IPS DF 6.9 (cell line): ENCODE results near the gene PAK1.
"Not testable (repeated sequence)": the region's sequence is repeated elsewhere in the genome, so short reads cannot be mapped to it uniquely, and the experiment has no call there.

Experiments
- DNase-seq: peaks from one replicate; pipeline ENCODE4 v3.0.0-alpha.2; 2013; ENCODE audit warnings: low read depth, low spot score
- H3K27ac ChIP-seq: one replicate; pipeline ENCODE4 v1.5.1; 2013; ENCODE audit warnings: low read length, control low read depth
- H3K27me3 ChIP-seq: 2 replicates; pipeline ENCODE4 v1.6.1; 2013; ENCODE audit warnings: mild to moderate bottlenecking, low read length; ENCODE audit not compliant: control insufficient read depth, insufficient read depth
- H3K36me3 ChIP-seq: 2 replicates; pipeline ENCODE4 v1.6.1; 2013; ENCODE audit warnings: low read length; ENCODE audit not compliant: control insufficient read depth, insufficient read depth
- H3K4me1 ChIP-seq: 2 replicates; pipeline ENCODE4 v1.6.1; 2013; ENCODE audit warnings: low read length; ENCODE audit not compliant: control insufficient read depth, insufficient read depth
- H3K4me3 ChIP-seq: 2 replicates; pipeline ENCODE4 v1.5.1; 2013; ENCODE audit warnings: mild to moderate bottlenecking, low read length
- H3K9me3 ChIP-seq: 2 replicates; pipeline ENCODE4 v1.6.1; 2013; ENCODE audit warnings: low read length, inconsistent platforms; ENCODE audit not compliant: control insufficient read depth, insufficient read depth
- WGBS: extraction: QIAGEN DNeasy Blood & Tissue Kit; methylation state at CpG from one replicate; pipeline ENCODE4 v1.1.7; 2013; ENCODE audit warnings: mixed read lengths, missing lambda C conversion rate; ENCODE audit not compliant: insufficient read length, insufficient coverage; 5-methylcytosine and 5-hydroxymethylcytosine counted together

The PAK1 gene

GRCh38 chr11:77508019-77508418, 34.1 kb upstream of the PAK1 start:
- WGBS = no CpG with 5 or more reads among the region's 2 CpGs

DNA sequence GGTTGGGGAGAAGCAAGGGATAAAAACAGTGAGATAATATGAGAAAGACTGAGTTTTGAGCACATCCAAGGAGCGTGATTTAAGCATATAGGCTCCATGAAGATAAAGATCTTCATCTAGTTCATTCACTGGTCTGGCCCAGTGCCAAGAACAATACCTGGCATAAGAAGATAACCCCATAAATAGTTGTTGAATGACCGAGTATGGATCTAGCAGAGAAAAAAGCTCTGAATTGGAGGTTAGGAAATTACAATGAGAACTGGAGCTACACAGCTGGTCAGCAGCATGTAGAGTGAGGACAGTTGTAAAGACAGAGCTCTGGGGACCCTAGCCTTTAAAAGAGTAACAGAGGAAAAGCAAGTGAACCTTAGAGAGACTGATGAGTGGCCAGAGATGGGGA, 33.0 kb upstream of the PAK1 start:
- H3K4me1 ChIP-seq = no peaks in the 10 kb centered on the region; the same call in 1 of the 2 replicates
- no peak for DNase-seq
- H3K36me3 ChIP-seq = no peaks in the 10 kb centered on the region
- no CpG with 5 or more reads among the region's 2 CpGs for WGBS
- H3K27me3 ChIP-seq = no peaks in the 10 kb centered on the region
- no peaks in the 10 kb centered on the region for H3K9me3 ChIP-seq
- no peak overlapping the region for H3K4me3 ChIP-seq
- H3K27ac ChIP-seq = no peak overlapping the region

More at GRCh38 chr11:77508019-77508418, 34.1 kb upstream of the PAK1 start:
- Histone ChIP-seq H3K9me3 (no peaks in the 10 kb centered on the region), H3K27ac (no peak overlapping the region), H3K36me3 (no peaks in the 10 kb centered on the region), H3K4me1 (peaks cover 3% of the 10 kb centered on the region), H3K4me3 (no peak overlapping the region), H3K27me3 (no peaks in the 10 kb centered on the region)
- DNase-seq = no peak

DNA sequence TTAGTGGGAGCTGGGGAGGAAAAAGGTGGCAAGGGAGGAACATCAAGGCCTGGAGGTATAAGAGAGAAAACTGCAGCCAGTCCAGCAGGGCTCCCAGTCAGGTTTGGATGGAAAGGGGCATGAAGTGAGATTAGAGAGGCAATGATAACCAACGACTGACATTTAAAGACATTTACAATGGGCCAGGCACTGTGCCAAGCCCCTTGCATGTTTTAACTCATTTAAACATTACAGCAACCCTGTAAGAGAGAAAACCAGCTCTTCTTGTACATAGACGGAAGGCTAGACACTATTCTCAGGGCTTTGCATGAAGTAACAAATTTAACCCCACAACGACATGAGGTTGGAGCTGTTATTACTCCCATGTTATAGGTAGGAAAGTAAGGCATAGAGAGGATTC, 32.1 kb upstream of the PAK1 start:
- no peak overlapping the region for H3K27ac ChIP-seq
- H3K4me1 ChIP-seq = no peaks in the 10 kb centered on the region
- no peaks in the 10 kb centered on the region for H3K9me3 ChIP-seq
- H3K36me3 ChIP-seq = no peaks in the 10 kb centered on the region
- WGBS = no CpG with 5 or more reads among the region's 3 CpGs
- no peak for DNase-seq
- H3K4me3 ChIP-seq = no peak overlapping the region; the same call in 1 of the 2 replicates
- H3K27me3 ChIP-seq = no peaks in the 10 kb centered on the region

DNA sequence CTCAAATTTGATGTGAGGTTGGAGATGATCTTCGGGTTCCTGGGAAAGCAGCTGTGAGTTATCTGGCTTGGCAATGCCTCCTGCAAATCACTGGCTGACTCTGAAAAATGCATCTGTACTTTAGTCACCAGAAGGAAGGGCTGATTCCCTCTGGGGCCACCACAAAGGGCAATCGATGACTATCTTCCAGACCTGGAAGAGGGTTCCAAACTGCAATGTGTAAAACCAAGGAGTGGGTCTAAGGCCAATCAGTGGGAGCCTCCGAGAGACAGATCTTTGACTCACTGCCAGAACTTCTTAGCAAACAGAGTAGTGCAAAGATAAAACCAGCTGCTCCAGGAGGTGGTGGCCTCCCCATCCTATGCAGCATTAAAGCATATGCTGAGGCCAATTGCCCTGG, 29.1 kb upstream of the PAK1 start:
- WGBS = no CpG with 5 or more reads among the region's 3 CpGs
- H3K27me3 ChIP-seq = no peaks in the 10 kb centered on the region
- no peak for DNase-seq
- H3K36me3 ChIP-seq = no peaks in the 10 kb centered on the region
- no peak overlapping the region for H3K27ac ChIP-seq
- no peak overlapping the region for H3K4me3 ChIP-seq
- H3K9me3 ChIP-seq = no peaks in the 10 kb centered on the region
- H3K4me1 ChIP-seq = no peaks in the 10 kb centered on the region

- Histone ChIP-seq H3K9me3 (no peaks in the 10 kb centered on the region), H3K4me3 (no peak overlapping the region), H3K27me3 (no peaks in the 10 kb centered on the region), H3K4me1 (no peaks in the 10 kb centered on the region), H3K27ac (no peak overlapping the region), H3K36me3 (no peaks in the 10 kb centered on the region)
- WGBS = no CpG with 5 or more reads among the region's 4 CpGs
- no peak for DNase-seq
Measured at GRCh38 chr11:77502346-77502905, 28.5 kb upstream of the PAK1 start.

GRCh38 chr11:77501758-77502157, 27.9 kb upstream of the PAK1 start:
- DNase-seq = no peak
- Histone ChIP-seq H3K9me3 (no peaks in the 10 kb centered on the region), H3K4me3 (no peak overlapping the region), H3K36me3 (no peaks in the 10 kb centered on the region), H3K27me3 (no peaks in the 10 kb centered on the region), H3K4me1 (no peaks in the 10 kb centered on the region), H3K27ac (no peak overlapping the region)
- WGBS = no CpG with 5 or more reads among the region's 2 CpGs

- no peaks in the 10 kb centered on the region for H3K9me3 ChIP-seq
- no peak for DNase-seq
- H3K27me3 ChIP-seq = no peaks in the 10 kb centered on the region
- no peak overlapping the region for H3K4me3 ChIP-seq
- no peak overlapping the region for H3K27ac ChIP-seq
- no CpG with 5 or more reads among the region's 1 CpG for WGBS
- H3K36me3 ChIP-seq = no peaks in the 10 kb centered on the region
- H3K4me1 ChIP-seq = no peaks in the 10 kb centered on the region
Measured at GRCh38 chr11:77497368-77497767, 23.5 kb upstream of the PAK1 start.

- Histone ChIP-seq H3K9me3 (no peaks in the 10 kb centered on the region), H3K4me1 (no peaks in the 10 kb centered on the region), H3K36me3 (no peaks in the 10 kb centered on the region), H3K27me3 (no peaks in the 10 kb centered on the region), H3K27ac (no peak overlapping the region), H3K4me3 (no peak overlapping the region)
- DNase-seq = no peak
- WGBS = no CpG with 5 or more reads among the region's 1 CpG
Measured at GRCh38 chr11:77495526-77495925, 21.6 kb upstream of the PAK1 start.

GRCh38 chr11:77490035-77490434, 16.1 kb upstream of the PAK1 start:
- H3K27ac ChIP-seq, DNase-seq, H3K9me3 ChIP-seq, H3K4me1 ChIP-seq, H3K36me3 ChIP-seq, H3K4me3 ChIP-seq, H3K27me3 ChIP-seq: not testable (repeated sequence)
- no CpG with 5 or more reads among the region's 28 CpGs for WGBS

DNA sequence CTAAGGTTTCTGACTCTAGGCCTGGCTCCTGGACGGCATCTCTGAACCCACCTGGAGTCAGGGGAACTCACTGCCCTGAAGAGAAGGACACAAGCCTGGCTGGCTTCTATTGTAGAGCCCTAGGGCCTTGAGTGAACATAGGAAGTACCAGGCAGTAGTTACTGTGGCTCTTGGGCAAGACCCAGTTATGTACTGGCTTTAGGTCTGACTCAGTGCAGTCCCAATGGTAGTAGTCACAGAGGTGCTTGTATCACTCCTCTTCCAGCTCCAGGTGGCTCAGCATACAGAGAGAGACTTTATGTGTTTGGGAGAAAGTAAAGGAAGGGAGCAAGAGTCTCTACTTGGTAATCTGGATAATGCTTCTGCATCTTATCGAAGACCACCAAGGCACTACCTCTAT, 13.9 kb upstream of the PAK1 start:
- no peak overlapping the region for H3K27ac ChIP-seq
- no CpG with 5 or more reads among the region's 2 CpGs for WGBS
- no peaks in the 10 kb centered on the region for H3K9me3 ChIP-seq
- H3K36me3 ChIP-seq = no peaks in the 10 kb centered on the region
- H3K4me3 ChIP-seq = no peak overlapping the region
- no peaks in the 10 kb centered on the region for H3K27me3 ChIP-seq
- DNase-seq = no peak
- H3K4me1 ChIP-seq = no peaks in the 10 kb centered on the region

DNA sequence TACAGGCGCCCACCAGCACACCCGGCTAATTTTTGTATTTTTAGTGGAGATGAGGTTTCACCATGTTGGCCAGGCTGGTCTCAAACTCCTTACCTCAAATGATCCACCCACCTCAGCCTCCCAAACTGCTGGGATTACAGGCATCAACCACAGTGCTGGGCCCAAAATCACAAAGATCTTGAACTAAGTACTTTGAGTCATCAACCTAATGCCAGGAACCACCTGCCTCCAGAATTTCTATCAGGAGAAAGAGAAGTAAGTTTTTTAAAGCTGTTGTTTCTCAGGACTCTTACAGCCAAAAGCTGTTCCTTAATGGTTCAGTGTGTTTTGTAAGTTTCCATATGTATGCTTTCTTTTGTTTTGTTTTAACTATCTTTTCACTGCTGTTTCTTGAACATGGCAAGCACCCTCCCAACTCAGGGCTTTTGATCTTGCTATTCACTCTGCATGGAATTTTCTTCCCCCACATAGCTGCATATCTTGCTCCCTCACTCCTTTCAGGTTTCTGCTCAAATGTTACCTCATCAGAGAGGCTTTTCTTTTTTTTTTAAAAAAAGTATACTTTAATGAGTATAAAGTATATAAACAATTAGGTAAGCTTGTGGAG, 6.0 kb upstream of the PAK1 start:
- no peaks in the 10 kb centered on the region for H3K9me3 ChIP-seq
- no peak overlapping the region for H3K27ac ChIP-seq
- DNase-seq = no peak
- H3K4me1 ChIP-seq = peaks cover 2% of the 10 kb centered on the region
- H3K36me3 ChIP-seq = no peaks in the 10 kb centered on the region
- no peak overlapping the region for H3K4me3 ChIP-seq
- WGBS = no CpG with 5 or more reads among the region's 2 CpGs
- H3K27me3 ChIP-seq = no peaks in the 10 kb centered on the region
